GM03348 (cell line): ENCODE results near the gene KHDC1.
"Not testable (repeated sequence)": the region's sequence is repeated elsewhere in the genome, so short reads cannot be mapped to it uniquely, and the experiment has no call there.

Experiments used
- DNase-seq: peaks from one replicate; pipeline ENCODE4 v3.0.0; 2012; ENCODE audit warnings: low spot score

KHDC1 gene, protein sequence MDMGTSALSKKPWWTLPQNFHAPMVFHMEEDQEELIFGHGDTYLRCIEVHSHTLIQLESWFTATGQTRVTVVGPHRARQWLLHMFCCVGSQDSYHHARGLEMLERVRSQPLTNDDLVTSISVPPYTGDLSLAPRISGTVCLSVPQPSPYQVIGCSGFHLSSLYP

DNA sequence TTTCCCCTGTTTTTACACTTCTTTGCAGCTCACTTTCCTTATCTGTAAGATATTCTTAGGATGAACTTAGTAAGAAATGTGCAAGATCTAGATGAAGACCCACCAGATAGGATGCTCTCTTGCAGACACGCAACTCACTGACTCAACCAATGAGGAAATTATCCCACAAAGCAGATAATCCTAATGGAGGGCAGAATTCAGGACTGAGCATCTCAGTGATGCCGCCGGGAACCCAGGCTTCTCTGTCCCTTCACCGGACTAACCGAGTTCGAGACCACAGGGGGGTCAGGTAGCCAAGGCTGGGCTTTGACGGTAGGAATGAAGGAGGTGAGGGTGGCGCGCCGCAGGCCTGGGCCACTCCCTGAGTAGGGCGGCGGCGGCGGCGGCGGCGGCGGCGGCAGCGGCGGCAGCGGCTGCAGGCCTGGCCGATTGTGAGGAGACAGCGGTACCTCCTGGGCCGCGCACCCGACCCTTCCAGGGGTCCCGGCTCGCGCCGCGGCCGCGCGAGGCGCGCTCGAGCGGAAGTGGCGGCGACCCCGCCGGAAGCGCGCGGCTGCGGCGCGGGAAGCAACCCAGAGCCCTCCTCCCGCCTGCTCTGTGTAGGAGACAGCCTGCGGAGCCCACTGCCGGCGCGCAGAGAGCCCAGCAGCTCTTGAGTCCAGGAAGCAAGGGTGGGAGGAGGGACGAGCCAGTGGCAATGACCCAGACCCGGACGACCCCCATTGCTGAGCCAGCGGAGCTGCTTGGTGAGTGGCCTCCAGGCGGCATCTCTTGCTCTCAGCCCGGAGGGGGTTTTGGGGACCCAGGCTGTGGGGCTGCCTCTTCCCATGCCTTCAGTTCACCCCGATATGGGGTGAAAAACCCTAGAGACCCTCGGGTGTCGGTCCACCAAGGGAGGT, at the start of gene KHDC1:
Gene KHDC1, minus strand, starts transcription at position 526 of the 899 bp plus-strand sequence. CDS start 20,679 bp downstream, outside the sequence.
- peak; percentile 88 for DNase-seq

DNA sequence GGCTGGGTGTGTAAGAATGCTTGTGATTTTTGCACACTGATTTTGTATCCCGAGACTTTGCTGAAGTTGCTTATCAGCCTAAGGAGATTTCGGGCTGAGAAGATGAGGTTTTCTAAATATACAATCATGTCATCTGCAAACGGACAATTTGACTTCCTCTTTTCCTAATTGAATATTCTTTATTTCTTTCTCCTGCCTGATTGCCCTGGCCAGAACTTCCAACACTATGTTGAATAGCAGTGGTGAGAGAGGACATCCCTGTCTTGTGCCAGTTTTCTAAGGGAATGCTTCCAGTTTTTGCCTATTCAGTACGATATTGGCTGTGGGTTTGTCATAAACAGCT, 47.5 kb upstream of the KHDC1 start:
- not testable (repeated sequence) for DNase-seq

DNA sequence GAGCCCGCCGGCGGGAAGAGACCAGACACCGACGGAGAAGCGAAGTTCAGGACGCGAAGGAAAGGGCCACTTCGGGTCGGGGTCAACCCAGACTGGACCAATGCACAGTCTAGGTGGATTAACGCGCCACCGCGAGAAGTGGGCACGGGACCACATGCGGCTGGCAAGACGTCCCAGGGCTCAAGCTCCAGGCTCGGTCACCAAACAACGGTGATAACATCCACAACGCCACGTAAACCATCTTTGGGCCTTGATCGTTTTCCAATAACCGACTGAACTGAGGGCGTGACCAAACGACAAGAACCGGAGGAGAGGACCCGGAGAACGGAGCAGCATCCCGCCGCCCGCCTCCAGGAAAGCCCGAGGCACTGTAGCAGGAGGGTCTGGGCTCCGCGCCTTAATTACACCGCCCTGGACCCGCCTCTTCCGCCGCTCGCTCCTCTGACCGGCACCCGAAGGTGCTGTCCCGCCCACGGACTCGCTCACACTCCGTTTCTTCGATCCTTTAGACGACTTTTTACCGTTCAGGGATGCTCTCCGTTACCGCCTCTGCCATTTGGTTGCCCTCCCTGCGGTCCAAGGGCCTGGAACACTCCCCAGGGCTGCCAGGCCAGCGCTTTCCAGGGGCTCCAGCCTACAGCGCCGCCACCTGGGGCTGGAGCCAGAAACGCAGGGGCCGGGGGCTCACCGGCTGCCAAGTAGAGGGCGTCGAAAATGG, 46.9 kb upstream of the KHDC1 start:
- DNase-seq = peak; percentile 90

DNA sequence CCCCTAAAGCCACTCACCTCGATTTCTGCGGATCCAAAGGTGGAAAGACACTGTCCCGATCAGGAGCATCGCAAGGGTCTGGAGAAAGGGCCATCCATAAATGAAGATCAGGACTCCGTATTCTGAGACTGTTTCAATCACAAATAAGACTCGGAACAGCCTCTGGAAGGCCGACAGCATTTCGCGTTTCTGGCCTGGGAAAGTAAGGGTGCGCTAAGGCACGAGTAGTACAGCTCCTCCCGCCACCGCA, 46.5 kb upstream of the KHDC1 start:
- DNase-seq = no peak

DNA sequence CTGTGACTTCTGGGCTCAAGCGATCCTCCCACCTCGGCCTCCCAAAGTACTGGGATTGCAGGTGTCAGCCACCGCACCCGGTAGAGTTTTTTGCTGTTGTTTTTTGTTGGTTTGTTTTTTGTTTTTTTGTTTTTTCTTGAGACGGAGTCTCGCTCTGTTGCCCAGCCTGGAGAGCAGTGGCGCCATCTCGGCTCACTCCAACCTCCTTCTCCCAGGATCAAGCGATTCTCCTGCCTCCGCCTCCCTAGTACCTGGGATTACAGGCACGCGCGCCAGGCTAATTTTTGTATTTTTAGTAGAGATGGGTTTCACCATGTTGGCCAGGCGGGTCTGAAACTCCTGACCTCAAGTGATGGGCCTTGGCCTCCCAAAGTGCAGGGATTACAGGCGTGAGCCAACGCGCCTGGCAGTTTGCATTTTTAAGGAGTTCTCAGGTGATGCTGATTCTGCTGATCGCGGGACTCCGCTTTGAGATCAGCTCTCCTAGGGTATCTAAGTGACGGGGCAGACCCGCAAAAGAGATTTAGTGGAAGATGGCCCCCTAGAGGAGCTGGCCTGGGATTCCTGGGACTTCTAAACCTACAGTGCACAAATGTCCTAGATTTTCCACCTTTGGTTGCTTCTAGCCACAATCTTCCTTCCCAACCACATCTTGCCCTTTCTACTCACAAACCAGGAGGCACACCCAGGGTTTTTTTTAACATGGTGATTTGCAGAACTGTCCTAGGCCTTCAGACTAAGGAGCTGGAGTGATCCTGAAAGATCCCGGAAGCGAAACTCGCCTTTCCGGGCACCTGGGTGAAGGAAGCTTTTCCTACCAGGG, 45.9 kb upstream of the KHDC1 start:
- DNase-seq = peak; percentile 25

DNA sequence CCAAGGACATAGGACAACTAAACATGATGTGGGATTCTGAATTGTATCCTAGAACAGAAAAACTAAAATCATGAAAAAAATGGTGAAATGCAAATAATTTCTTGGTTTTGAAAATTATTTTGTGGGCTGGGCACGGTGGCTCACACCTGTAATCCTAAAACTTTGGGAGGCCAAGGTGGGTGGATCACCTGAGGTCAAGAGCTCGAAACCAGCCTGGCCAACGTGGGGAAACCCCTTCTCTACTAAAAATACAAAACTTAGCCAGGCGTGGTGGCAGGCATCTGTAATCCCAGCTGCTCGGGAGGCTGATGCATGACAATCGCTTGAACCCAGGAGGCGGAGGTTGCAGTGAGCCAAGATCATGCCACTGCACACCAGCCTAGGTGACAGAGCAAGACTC, 40.8 kb upstream of the KHDC1 start:
- not testable (repeated sequence) for DNase-seq

DNA sequence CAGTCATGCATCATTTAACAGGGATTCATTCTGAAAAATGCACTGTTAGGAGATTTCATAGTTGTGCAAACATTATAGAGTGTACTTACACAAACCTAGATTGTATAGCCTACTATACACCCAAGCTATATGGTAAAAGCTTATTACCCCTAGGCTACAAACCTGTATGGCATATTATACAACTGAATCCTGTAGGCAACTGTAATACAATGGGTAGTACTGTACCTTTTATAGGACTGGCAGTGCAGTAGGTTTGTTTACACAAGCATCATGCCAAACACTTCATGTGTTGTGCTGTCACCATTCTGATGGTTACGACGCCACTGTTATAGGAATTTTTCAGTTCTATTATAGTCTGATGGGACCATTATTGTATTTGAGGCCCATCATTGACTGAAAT, 39.3 kb upstream of the KHDC1 start:
- no peak for DNase-seq

DNA sequence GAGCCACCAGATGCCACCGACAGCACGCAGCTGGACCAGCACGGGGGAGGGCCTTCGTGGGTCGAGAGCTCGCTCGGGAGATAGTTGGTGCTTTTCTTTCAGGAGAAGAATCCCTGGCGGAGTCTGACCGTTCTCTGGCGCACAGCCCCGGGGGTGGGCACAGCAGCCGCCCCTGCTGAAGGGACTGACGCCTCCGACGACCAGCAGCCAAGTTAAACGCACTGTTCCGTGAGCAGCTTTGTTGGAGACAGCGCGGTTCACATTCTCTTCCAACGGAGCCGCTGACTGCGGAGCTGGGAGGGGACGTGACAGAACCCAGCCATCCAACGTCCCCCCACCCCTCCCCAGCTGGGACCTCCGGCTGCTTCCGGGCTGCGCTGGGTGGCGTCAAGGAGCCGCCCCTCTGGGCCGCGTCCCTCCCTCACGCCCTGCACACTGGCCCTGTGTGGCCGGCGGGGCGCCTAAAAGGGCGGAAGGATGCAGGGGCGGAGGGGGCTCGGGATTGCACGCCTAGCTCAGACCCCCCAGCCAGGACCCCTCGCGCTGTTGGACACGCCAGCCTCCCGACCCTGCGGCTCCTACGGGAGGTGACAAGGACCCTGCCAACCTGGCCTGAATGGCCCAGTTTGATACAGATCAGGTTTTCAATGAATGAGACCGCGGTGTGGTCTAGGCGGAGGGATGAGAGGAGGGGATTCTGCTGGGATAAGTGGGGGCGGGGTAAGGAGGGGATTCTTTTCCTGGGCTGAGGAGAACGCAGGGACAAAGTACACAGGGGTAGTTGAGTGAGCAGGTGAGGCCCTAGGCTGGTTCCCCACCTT, 36.4 kb upstream of the KHDC1 start:
- no peak for DNase-seq

DNA sequence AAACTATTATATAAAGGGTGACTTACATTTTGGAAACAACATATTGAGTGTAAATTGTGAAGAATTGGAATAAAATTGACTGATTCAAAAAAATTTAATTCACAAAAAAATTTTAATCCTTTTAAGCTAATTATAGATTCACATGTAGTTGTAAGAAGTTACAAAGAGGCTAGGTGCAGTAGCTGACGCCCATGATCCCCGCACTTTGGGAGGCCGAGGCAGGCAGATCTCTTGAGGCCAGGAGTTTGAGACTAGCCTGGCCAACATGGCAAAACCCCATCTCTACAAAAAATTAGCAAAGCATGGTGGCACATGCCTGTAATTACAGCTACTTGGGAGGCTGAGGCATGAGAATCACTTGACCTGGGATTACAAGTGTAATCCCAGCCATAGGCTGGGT, 30.3 kb upstream of the KHDC1 start:
- DNase-seq = no peak

DNA sequence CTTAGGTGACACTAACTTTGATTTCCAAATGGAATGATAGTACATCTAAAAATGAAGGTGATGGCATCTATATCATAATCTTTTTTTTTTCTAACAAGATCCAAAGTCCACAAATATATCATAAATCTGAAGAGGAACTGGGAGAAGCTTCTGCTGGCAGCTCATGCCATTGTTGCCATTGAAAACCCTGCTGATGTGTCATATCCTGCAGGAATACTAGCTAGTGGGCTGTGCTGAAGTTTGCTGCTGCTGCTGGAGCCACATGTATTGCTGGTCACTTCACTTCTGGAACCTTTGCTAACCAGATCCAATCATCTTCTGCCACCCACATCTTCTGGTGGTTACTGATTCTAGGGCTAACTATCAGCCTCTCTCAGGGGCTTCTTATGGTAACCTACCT, 27.4 kb upstream of the KHDC1 start:
- DNase-seq = peak; percentile 33

DNA sequence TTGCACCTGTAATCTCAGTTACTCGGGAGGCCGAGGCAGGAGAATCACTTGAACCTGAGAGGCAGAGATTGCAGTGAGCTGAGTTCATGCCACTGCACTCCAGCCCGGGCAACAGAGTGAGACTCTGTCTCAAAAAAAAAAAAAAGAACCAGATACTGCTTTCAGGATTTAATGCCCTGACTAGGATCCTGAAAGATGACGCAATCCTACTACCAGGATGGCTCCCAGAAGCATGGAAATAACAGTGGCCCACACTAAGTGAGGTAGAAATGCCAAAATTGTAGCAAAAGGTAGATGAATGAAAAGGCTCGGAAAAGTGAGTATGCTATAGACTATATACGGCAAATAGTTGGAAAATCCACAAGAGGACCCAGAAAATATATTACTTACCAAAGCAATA, 23.8 kb upstream of the KHDC1 start:
- DNase-seq = no peak

DNA sequence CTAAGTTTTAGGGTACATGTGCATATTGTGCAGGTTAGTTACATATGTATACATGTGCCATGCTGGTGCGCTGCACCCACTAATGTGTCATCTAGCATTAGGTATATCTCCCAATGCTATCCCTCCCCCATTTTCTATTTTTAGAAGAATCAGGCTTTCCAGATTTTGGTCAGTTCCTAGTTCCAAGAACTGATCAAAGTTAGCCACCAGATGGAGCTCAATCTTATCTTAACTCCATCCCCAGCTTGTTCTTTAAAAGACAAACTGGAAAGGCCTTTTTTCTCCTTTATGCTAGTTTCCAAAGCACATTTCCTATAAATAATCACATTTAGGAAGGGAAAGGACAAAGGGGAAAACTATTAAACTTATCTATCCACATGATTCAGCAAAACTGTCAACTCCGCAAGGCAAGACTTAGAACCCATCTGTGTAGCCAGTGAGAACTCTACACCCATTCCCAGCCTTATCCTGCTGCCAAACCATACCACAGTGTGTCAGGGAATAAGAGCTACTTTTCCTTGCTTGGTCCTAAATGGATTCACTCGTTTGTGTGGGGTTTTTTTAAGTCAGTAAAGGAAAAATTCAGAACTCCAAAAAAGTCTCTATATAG, 22.8 kb upstream of the KHDC1 start:
- peak; percentile 80 for DNase-seq

DNA sequence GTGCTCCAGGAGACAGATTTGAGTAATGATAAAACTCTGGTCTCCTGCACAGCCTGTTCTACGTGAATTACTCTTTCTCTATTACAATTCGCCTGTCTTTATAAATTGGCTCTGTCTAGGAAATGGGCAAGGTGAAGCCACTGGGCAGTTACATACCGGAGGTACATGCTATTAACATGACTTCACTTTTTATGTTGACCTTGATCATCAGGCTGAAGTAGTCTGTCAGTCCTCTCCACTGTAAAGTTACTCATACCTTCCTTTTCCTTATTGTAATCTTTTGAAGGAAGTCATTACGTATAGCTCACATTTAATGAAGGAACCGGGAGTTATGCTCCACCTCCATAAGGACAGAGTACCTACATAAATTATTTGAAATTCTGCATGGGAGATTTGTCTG, 19.9 kb upstream of the KHDC1 start:
- no peak for DNase-seq

DNA sequence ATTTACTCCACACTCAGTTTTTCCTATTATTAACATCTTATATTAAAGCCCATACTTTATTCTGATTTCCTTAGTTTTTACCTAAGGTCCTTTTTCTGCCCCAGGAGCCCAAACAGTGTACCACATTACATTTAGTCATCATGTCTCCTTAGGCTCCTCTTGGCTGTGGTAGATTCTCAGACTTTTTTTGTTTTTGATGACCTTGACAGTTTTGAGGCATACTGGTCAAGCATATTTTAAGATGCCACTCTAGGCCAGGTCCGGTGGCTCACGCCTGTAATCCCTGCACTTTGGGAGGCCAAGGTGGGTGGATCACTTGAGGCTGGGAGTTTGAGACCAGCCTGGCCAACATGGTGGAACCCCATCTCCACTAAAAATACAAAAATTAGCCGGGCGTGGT, 18.7 kb upstream of the KHDC1 start:
- DNase-seq = not testable (repeated sequence)

DNA sequence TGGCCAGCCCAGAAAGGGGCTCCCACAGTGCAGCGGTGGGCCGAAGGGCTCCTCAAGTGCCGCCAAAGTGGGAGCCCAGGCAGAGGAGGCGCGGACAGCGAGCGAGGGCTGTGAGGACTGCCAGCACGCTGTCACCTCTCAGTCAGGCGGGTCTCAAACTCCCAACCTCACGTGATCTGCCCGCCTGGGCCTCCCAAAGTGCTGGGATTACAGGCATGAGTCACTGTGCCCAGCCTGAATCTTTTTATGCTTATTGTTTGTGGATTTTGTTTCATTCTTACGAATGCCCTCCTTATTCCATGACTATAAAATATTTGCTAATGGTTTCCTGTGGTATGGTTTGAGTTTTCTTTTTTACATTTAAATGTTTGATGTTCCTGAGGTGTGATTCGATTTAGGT, 6.3 kb upstream of the KHDC1 start:
- not testable (repeated sequence) for DNase-seq

DNA sequence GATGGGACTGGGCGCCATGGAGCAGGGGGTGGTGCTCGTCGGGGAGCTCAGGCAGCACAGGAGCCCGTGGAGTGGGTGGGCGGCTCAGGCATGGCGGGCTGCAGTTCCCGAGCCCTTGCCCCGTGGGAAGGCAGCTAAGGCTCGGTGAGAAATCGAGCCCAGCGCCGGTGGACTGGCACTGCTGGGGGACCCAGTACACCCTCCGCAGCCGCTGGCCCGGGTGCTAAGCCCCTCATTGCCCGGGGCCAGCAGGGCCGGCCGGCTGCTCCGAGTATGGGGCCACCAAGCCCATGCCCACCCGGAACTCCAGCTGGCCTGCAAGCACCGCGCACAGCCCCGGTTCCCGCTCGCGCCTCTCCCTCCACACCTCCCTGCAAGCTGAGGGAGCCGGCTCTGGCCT, 5.9 kb upstream of the KHDC1 start:
- DNase-seq = not testable (repeated sequence)

DNA sequence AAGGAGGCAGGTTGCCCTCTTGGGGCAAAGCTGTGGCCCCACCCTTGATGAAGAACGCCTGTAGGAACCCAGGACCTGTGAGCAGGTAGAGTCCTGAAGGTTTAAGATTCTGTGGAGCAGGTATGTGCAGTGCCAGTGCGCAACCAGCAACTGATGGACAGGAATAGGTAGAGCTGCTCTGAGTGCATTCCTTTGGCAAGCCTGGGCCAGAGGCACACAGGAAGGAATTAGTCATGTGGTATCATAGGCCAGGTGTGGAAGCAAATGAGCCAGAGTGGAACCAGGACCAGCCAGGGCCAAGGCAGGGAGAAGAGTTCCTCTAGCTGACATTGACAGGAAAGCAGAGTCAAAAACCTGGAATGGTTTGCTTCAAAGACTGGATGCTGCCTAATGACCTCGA, 1.4 kb upstream of the KHDC1 start:
- no peak for DNase-seq

DNA sequence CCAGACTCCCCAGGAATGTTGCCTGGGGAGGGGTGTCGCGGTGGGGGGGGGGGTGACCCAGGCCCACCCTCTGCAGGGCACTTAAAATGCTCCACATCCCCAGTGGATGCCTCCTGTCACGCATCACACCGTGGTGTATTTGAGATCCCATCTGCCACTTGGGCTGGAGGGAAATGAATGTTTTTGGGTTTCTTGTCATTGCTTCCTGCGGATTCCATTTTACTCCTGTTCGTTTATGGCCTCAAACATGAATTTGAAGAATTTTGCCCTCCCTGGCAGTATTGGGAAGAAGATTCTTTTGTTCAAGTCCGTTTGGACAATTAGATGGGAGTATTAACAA, 544 bp upstream of the KHDC1 start:
- peak; percentile 20 for DNase-seq

DNA sequence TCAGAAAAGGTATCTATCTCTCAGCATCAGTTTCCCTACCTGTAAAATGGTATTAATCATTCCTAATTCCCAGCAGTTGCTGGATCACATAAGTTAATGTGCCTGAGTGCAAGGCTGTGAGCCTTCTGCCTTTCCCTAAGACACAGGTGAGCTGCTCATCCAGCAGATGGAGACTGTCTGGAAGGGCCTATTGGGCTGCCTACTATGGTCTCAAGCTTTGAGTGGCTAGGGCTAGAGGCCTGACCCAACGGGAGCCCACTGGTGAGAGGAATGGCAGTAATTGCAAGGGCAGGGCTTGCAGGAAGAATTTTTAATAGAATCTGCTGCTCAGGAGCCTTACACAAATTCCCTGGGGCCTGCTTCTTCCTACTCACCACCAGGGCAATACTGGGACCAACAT, 4.3 kb downstream of the KHDC1 start:
- DNase-seq = no peak

DNA sequence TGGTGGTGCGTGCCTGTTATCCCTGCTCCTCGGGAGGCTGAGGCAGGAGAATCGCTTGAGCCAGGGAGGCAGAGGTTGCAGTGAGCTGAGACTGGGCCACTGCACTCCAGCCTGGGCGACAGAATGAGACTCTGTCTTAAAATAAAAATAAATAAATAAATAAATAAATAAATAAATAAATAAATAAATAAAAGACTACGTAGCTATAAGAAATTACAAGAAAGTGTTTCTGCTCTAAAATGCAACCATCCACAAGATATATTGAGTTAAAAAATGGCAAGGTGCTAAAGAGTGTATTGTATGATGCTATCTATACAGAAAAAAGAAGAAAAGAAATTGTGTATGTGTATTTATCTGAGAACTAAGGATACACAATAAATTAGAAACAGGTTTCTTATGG, 8.7 kb downstream of the KHDC1 start:
- DNase-seq = not testable (repeated sequence)

DNA sequence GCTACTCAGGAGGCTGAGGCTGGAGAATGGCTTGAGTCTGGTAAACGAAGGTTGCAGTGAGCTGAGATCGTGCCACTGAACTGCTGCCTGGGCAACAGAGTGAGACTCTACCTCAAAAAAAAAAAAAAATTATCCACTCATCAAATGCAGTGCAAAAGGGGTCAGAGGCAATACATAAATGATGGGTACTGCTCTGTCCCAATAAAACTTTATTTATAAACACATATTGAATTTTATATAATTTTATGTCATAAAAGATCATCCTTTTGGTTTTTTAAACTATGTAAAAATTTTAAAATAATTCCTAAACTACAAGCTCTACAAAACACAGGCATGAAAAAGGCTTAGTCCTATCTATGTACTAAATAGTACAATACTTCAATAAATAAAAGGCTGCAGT, 10.3 kb downstream of the KHDC1 start:
- DNase-seq = no peak
